ENCODE measurements around the gene JCHAIN. TPM values are rescaled to one million over a fixed set of nuclear protein-coding genes. Genes with fewer than 3 reads are reported as not detected.
A peak's percentile ranks its signal among the peaks of the same experiment; 100 is the strongest.
"Not testable (repeated sequence)": the region's sequence is repeated elsewhere in the genome, so short reads cannot be mapped to it uniquely, and the experiment has no call there.

JCHAIN gene
- total RNA-seq, 1 experiment from 2014 or later, result 77.5 TPM

- H3K79me2 ChIP-seq (ENCODE audit: low read length); H3K36me3 ChIP-seq (ENCODE audit: insufficient read depth, low read length); H3K27ac ChIP-seq (ENCODE audit: low read length); DNase-seq; H4K20me1 ChIP-seq (ENCODE audit: insufficient read depth, low read depth, low read length); H2AFZ ChIP-seq (ENCODE audit: low read length); H3K4me2 ChIP-seq (ENCODE audit: low read depth, low read length, poor library complexity, severe bottlenecking); H3K4me3 ChIP-seq (ENCODE audit: low read length); H3K9ac ChIP-seq (ENCODE audit: low read length); H3K27me3 ChIP-seq (ENCODE audit: low read length); H3K9me3 ChIP-seq (ENCODE audit: low read length); H3K9me2 ChIP-seq (replicated peaks; ENCODE audit: insufficient read depth, low read length): not testable (repeated sequence)
- peaks cover 34% of the 10 kb centered on the region for H3K4me1 ChIP-seq (ENCODE audit: low read length)
Measured at GRCh38 chr4:70702592-70702991, 36.3 kb upstream of the JCHAIN start.

DNA sequence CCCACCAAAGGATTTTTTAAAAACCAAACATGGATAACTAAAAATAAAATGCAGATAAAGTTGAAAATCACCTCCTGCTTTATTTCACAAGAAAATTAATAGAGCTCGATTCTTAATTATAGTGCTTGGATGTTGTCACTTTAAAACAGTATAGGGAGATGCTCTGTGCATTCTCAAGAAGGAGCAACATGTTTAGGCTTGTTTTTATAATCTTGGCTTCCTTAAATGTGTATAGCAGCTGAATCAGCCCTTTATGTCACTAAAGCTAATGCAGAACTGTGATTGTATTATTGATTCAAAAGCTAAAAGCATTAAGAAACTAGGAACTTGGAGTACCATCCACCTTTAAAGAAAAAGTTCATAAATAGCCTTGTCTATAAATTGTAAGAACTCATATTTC is 35.0 kb upstream of the JCHAIN start:
- no peaks in the 10 kb centered on the region for H4K20me1 ChIP-seq (ENCODE audit: insufficient read depth, low read depth, low read length)
- H3K9ac ChIP-seq (ENCODE audit: low read length), result no peak overlapping the region
- no peak overlapping the region for H3K4me3 ChIP-seq (ENCODE audit: low read length)
- H3K9me3 ChIP-seq (ENCODE audit: low read length), result no peaks in the 10 kb centered on the region
- no peaks in the 10 kb centered on the region for H3K9me2 ChIP-seq (replicated peaks; ENCODE audit: insufficient read depth, low read length)
- peaks cover 32% of the 10 kb centered on the region for H3K4me1 ChIP-seq (ENCODE audit: low read length)
- peak overlapping the region; percentile 38; the same call in 1 of the 2 replicates for H3K27ac ChIP-seq (ENCODE audit: low read length)
- no peaks in the 10 kb centered on the region for H3K36me3 ChIP-seq (ENCODE audit: insufficient read depth, low read length)
- no peak for DNase-seq
- 0 out of 2 replicates have a peak, but pooled peaks cover under 1% of the 10 kb centered on the region for H3K79me2 ChIP-seq (ENCODE audit: low read length)
- no peak overlapping the region; the same call in 1 of the 2 replicates for H2AFZ ChIP-seq (ENCODE audit: low read length)
- H3K27me3 ChIP-seq (ENCODE audit: low read length), result no peaks in the 10 kb centered on the region
- H3K4me2 ChIP-seq (ENCODE audit: low read depth, low read length, poor library complexity, severe bottlenecking), result peak overlapping the region; percentile 13

GRCh38 chr4:70700712-70701111 is 34.4 kb upstream of the JCHAIN start:
- Histone ChIP-seq H3K4me1 (ENCODE audit: low read length) (peaks cover 26% of the 10 kb centered on the region), H3K36me3 (ENCODE audit: insufficient read depth, low read length) (no peaks in the 10 kb centered on the region), H3K4me3 (ENCODE audit: low read length) (no peak overlapping the region), H3K27ac (ENCODE audit: low read length) (no peak overlapping the region), H3K79me2 (ENCODE audit: low read length) (no peaks in the 10 kb centered on the region), H3K27me3 (ENCODE audit: low read length) (no peaks in the 10 kb centered on the region), H3K9me3 (ENCODE audit: low read length) (no peaks in the 10 kb centered on the region), H3K9me2 (replicated peaks; ENCODE audit: insufficient read depth, low read length) (no peaks in the 10 kb centered on the region), H3K4me2 (ENCODE audit: low read depth, low read length, poor library complexity, severe bottlenecking) (no peak overlapping the region), H3K9ac (ENCODE audit: low read length) (no peak overlapping the region), H4K20me1 (ENCODE audit: insufficient read depth, low read depth, low read length) (no peaks in the 10 kb centered on the region), H2AFZ (ENCODE audit: low read length) (no peak overlapping the region)
- DNase-seq, result no peak

- not testable (repeated sequence) for H3K36me3 ChIP-seq (ENCODE audit: insufficient read depth, low read length); H3K27ac ChIP-seq (ENCODE audit: low read length); H3K4me3 ChIP-seq (ENCODE audit: low read length); H3K9ac ChIP-seq (ENCODE audit: low read length); H3K4me2 ChIP-seq (ENCODE audit: low read depth, low read length, poor library complexity, severe bottlenecking); H4K20me1 ChIP-seq (ENCODE audit: insufficient read depth, low read depth, low read length); H3K79me2 ChIP-seq (ENCODE audit: low read length); H2AFZ ChIP-seq (ENCODE audit: low read length); H3K9me3 ChIP-seq (ENCODE audit: low read length); H3K9me2 ChIP-seq (replicated peaks; ENCODE audit: insufficient read depth, low read length); H3K27me3 ChIP-seq (ENCODE audit: low read length); DNase-seq
- peaks cover 11% of the 10 kb centered on the region for H3K4me1 ChIP-seq (ENCODE audit: low read length)
Measured at GRCh38 chr4:70698435-70698834, 32.1 kb upstream of the JCHAIN start.

GRCh38 chr4:70694633-70695032 is 28.3 kb upstream of the JCHAIN start:
- not testable (repeated sequence) for H4K20me1 ChIP-seq (ENCODE audit: insufficient read depth, low read depth, low read length); H3K27me3 ChIP-seq (ENCODE audit: low read length); H3K4me2 ChIP-seq (ENCODE audit: low read depth, low read length, poor library complexity, severe bottlenecking); H3K4me3 ChIP-seq (ENCODE audit: low read length); H3K9me2 ChIP-seq (replicated peaks; ENCODE audit: insufficient read depth, low read length); H2AFZ ChIP-seq (ENCODE audit: low read length); H3K27ac ChIP-seq (ENCODE audit: low read length); DNase-seq; H3K9me3 ChIP-seq (ENCODE audit: low read length); H3K9ac ChIP-seq (ENCODE audit: low read length)
- Histone ChIP-seq H3K4me1 (ENCODE audit: low read length) (peaks cover 18% of the 10 kb centered on the region), H3K36me3 (ENCODE audit: insufficient read depth, low read length) (peaks cover 20% of the 10 kb centered on the region; the same call in 1 of the 2 replicates), H3K79me2 (ENCODE audit: low read length) (peaks cover 25% of the 10 kb centered on the region)

- Histone ChIP-seq H3K27ac (ENCODE audit: low read length) (no peak overlapping the region), H4K20me1 (ENCODE audit: insufficient read depth, low read depth, low read length) (peaks cover 19% of the 10 kb centered on the region), H3K9ac (ENCODE audit: low read length) (no peak overlapping the region), H3K27me3 (ENCODE audit: low read length) (no peaks in the 10 kb centered on the region), H3K9me2 (replicated peaks; ENCODE audit: insufficient read depth, low read length) (no peaks in the 10 kb centered on the region), H3K36me3 (ENCODE audit: insufficient read depth, low read length) (peaks cover 20% of the 10 kb centered on the region; the same call in 1 of the 2 replicates), H2AFZ (ENCODE audit: low read length) (no peak overlapping the region), H3K4me2 (ENCODE audit: low read depth, low read length, poor library complexity, severe bottlenecking) (peak overlapping the region; percentile 18), H3K79me2 (ENCODE audit: low read length) (peaks cover 46% of the 10 kb centered on the region), H3K4me1 (ENCODE audit: low read length) (peaks cover 28% of the 10 kb centered on the region), H3K9me3 (ENCODE audit: low read length) (no peaks in the 10 kb centered on the region), H3K4me3 (ENCODE audit: low read length) (no peak overlapping the region)
- no peak for DNase-seq
Measured at GRCh38 chr4:70691661-70692060, 25.4 kb upstream of the JCHAIN start.

GRCh38 chr4:70688795-70689231 is 22.5 kb upstream of the JCHAIN start:
- Histone ChIP-seq H2AFZ (ENCODE audit: low read length) (peak overlapping the region; percentile 35; the same call in 1 of the 2 replicates), H3K79me2 (ENCODE audit: low read length) (peaks cover 46% of the 10 kb centered on the region), H3K4me1 (ENCODE audit: low read length) (peaks cover 30% of the 10 kb centered on the region), H3K36me3 (ENCODE audit: insufficient read depth, low read length) (peaks cover 20% of the 10 kb centered on the region; the same call in 1 of the 2 replicates), H3K9me2 (replicated peaks; ENCODE audit: insufficient read depth, low read length) (no peaks in the 10 kb centered on the region), H3K27me3 (ENCODE audit: low read length) (no peaks in the 10 kb centered on the region), H3K9me3 (ENCODE audit: low read length) (no peaks in the 10 kb centered on the region), H4K20me1 (ENCODE audit: insufficient read depth, low read depth, low read length) (peaks cover 19% of the 10 kb centered on the region), H3K4me3 (ENCODE audit: low read length) (peak overlapping the region; percentile 96), H3K27ac (ENCODE audit: low read length) (peak overlapping the region; percentile 88), H3K9ac (ENCODE audit: low read length) (peak overlapping the region; percentile 95), H3K4me2 (ENCODE audit: low read depth, low read length, poor library complexity, severe bottlenecking) (peak overlapping the region; percentile 95)
- DNase-seq, result no peak

- H3K27ac ChIP-seq (ENCODE audit: low read length), result peak within 1 kb of the TSS; percentile 88
- peak; percentile 98 for DNase-seq
- no peaks in the 10 kb centered on the region for H3K9me2 ChIP-seq (replicated peaks; ENCODE audit: insufficient read depth, low read length)
- peaks cover 30% of the 10 kb centered on the region for H3K4me1 ChIP-seq (ENCODE audit: low read length)
- peaks cover 20% of the 10 kb centered on the region; the same call in 1 of the 2 replicates for H3K36me3 ChIP-seq (ENCODE audit: insufficient read depth, low read length)
- H4K20me1 ChIP-seq (ENCODE audit: insufficient read depth, low read depth, low read length), result peaks cover 19% of the 10 kb centered on the region
- H3K9me3 ChIP-seq (ENCODE audit: low read length), result no peaks in the 10 kb centered on the region
- peak within 1 kb of the TSS; percentile 96 for H3K4me3 ChIP-seq (ENCODE audit: low read length)
- peaks cover 46% of the 10 kb centered on the region for H3K79me2 ChIP-seq (ENCODE audit: low read length)
- H3K4me2 ChIP-seq (ENCODE audit: low read depth, low read length, poor library complexity, severe bottlenecking), result peak within 1 kb of the TSS; percentile 95
- H3K27me3 ChIP-seq (ENCODE audit: low read length), result no peaks in the 10 kb centered on the region
- H2AFZ ChIP-seq (ENCODE audit: low read length), result peak within 1 kb of the TSS; percentile 90
- H3K9ac ChIP-seq (ENCODE audit: low read length), result peak within 1 kb of the TSS; percentile 95
Measured at GRCh38 chr4:70687821-70688794, 21.8 kb upstream of the JCHAIN start, which contains the start of gene UTP3. Gene UTP3, plus strand, starts transcription at chr4:70688532. Its CDS starts 146 bp downstream, at chr4:70688678.

Measured in Karpas-422 (cell line).